ENCODE measurements around the gene GRIA1.

Gene GRIA1

DNA sequence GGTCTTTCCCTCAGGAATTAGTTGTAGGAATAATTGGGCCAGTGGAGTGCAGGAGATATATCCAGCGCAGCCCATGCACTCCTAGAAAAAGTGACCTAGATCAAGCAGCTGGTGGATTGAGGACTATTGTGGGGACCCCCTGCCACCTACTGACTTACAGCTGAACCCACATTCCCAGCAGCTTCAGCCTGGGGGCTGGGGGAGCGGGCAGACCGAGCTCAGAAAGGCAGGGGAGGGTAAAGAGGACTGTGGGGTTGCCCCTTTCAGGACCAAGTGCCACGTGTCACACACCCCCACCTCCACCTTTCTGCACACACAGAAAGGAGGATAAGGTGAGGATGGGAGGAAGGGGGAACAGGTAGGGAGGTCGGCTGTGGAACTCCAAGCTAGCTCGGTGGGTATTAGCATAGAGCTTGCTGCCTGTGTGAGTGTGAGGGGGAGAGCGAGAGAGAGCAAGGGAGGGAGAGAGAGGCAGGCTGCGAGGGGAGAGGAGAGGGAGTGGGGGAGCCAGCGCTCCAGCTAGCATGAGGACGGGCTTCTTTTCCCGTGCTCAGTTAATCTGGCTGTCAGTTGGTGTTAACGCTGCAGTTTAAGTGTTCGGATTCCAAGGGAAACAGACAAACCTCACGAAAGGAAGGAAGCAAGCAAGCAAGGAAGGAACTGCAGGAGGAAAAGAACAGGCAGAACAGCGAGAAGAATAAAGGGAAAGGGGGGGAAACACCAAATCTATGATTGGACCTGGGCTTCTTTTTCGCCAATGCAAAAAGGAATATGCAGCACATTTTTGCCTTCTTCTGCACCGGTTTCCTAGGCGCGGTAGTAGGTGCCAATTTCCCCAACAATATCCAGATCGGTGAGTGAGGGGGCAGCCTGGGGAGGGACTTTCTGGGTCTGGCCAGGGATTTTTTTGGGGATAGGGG is at the start of gene GRIA1:
TSS of gene GRIA1 (plus strand) at position 553 of the 920 bp plus-strand sequence.
- no peak for DNase-seq

DNA sequence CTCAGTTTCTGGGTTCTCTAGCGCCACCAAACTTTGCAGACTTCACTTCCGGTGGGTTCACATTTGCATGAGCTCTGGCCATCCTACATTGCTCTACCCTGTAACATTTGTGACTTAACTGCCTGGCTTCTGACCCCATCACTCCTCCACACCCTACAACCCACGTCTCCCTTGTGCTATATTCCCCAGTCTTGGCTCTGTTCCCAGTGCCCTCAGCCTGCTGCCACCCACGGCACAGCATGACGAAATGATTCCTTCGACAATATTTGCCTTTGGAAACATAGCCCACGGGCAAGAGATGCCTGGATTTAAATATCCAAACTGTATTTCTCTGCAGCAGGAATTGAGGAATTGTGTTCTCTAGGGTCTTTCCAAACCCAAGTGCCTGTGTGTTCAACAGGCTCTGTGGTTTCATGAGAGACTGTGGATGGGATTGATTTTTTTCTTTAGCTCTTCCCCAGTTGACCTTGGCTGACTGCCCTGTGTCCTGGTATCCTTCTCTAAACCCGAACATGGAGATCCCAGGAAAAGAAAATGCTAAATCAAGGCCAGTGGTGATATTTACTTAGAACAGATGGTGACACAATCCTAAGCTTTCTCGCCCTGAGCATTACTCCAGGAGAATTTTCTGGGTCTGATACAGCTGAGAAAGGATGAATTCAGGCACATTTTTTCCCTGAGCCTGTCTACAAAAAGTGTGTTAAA is 44.4 kb upstream of the GRIA1 start:
- no peak for DNase-seq

DNA sequence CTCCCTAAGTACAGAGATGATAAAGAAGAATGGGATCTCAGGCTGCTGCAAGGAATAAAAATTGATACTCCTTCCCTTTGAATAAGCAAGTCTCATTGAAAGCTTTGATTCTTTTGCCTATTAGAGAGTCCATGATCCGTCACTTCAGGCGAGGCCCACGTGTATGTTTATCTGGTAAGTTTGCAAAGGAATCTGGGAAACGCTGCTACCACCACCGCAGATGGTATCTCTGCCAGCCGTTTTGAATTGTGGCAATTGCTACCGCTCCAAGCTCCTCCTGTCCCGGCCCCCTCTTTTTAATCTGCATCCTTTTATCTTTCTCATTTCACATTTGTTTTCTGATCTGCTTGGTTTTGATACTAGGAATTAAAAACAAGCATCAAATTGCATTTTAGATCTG is 42.9 kb upstream of the GRIA1 start:
- no peak for DNase-seq

DNA sequence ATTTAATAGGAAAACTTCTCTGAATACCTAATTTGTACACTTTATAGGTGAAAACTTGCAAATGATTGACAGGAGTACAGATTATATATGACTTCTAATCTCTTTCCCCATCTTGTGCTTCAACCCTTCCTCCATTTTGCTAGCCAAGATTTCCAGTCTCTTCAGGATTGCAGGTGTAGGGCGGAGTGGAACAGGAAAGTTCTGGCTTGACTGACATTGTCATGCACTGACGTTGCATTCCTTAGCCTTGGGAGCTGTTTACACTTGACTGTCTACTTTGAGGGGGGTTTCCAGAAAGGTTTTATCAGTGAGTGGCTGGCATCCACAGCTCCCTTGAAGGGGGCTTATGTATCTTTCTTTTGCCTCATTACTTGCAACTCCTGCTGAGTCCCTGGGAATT is 34.1 kb upstream of the GRIA1 start:
- DNase-seq = no peak

DNA sequence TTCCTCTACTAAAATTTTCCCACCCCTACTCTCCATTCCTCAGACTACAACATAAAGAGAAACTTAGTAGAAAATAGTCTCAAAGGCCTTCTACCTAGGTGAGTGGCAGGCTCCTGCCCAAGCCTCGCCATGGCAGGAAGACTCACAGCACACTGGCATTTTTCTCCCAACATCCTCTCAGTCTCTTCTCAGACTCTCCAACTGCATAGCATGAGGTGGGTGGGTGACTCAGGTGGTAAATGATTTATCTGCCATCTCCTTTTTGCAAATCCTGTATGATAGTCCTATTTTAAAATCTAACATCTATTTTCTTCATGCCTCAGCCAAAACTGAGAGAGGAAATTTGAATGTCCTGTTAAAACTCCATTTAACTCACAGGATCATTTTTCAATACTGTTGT is 33.5 kb upstream of the GRIA1 start:
- DNase-seq = no peak

DNA sequence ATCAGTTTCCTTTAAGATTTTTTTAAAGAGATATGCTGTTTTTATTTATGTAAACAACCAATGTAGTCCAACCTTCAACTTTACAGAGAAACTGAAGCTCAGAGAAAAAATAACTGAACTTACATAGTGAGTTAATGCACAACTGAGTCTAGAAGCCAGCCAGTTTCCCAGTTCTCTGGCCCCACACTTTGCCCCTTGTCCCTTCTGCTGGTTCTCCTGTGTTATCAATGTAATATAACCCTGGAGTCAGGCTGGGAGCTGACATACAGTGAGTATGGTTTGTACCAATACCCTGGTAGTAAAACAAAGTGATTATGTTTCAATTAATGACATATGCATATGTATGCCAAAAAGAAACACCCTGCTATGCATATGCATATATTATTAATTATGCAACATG is 32.2 kb upstream of the GRIA1 start:
- DNase-seq = no peak

DNA sequence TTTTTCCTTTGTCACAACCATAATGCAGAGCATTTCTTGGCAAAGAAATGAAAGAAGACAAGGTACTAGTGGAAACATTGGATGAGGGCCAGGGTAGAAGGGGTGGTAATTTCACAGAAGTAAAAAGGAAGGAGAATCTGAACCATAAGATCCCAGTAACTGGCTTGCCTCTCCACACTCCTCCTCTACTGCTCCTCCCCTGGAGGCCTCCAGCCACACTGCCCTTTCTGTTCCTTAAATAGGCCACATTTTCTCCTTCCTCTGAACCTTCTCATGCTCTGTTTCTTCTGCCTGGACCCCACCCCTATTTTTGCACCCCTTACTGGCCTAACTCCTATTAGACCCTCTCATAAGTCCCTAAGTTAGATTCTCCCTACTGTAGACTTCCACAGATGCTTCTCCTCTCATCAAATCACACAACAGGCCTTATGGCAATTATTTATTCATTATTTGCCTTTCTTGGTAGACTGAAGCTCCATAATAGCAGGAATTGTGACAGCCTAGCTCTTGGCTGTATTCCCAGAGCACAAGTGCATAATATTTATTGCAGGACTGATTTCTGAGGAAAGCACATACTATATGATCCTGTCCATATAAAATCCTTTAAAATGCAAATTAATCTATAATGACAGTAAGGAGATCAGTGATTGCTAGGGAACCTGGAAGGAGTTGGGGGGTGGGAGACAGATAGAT is 31.3 kb upstream of the GRIA1 start:
- DNase-seq = no peak

DNA sequence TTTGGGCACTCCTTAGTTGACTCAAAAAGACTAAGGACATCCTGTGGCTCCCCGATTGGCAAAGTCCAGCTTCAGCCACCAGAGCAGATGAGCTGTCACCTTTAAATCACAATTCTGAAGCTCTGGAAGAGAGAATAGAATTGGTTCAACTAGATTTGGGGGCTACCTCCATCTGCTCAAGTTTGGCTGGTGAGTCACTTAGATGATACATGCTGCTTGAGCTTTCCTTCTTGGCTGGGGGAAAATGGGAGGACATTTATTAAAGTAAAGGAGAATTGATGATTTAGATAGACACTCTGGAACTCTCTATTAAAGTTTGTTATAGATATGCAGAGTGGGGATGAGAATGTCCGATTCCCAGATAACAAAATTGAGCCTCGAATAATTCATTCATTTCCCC is 30.0 kb upstream of the GRIA1 start:
- no peak for DNase-seq

DNA sequence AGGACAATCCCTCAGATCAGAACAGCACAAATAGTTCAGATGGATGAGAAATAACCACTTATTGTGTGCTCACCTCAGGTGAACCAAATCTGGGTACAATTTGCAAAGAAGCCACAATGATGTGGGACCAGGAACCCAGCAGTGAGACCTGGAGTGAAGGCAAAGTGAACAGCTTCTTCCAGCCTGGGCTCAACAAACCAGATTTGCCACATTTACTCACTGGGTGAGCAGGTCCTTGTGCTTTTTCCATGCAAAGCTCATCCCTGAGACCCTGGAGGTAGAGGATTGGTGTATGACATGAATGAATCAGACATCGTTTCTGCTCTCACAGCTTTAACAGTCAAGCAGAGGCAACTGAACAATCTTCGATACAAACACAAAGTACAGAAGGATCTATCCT is 29.1 kb upstream of the GRIA1 start:
- DNase-seq = no peak

DNA sequence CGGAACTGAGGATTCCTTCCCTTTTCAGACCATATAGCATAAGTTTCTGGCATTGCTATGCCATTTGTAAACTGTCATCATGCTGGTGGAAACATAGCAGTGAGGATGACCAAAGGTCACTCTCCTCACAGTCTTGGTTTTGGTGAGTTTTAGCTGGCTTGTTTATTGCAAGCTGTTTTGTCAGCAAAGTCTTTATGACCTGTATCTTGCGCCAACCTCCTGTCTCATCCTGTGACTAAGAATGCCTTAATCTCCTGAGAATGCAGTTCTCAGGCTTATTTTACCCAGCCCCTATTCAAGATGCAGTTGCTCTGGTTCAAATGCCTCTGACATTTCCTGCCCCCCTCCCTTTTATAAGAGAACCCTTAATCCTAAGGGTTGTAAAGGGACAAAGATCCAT is 26.7 kb upstream of the GRIA1 start:
- no peak for DNase-seq

DNA sequence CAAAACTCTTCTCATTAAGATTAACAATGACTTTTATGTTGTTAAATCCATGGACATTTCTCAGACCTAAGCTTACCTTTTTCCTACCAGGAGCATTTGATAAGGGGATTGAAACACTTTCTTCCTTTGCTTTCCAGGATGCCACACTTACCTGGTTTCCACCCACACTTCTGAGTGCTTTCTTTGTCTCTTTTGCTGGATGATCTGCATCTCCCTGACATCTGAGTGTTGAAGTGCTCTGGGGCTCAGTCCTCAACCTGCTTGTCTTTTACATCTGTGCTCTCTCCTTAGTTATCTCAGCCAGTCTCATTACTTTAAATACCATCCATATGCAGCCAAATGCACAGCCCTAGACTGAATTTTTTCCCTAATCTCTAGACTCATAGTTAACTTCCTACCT is 22.9 kb upstream of the GRIA1 start:
- DNase-seq = no peak

DNA sequence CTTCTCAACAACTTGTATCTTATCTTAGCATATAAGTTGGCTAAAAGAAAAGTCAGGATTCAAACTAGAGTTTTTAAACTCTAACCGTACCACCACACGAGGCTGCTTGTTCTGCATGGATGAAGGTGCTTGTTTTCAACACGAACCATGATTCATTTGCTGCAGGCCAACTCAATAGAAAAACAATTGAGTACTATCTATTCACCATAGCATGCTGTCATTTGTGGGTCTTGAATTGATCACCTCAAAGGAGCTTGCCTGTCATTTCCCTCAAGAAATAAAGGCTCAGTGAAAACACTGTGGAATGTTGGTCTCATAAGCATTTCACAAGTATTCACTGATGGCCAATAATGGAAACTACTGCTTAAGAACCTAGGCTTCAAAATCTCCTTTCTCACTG is 21.0 kb upstream of the GRIA1 start:
- no peak for DNase-seq

DNA sequence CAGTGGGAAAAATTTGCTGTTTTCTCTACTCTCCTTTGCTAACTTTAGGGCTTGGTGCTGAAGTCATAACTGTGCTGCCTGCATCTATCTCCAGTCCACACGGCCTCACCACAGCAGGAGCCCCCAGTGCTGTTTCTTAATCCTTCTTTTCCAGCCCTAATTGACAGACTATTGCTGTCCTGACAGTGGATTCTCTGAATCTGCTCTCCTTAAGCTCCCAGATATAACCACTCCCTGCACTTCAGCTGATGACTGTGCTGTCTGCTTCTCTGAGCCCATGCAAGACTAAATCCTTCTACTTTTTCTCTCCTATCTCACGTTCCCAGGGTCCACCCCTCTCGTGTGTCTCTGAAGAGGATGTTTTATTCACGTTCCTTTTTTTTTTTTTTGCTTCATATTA is 19.7 kb upstream of the GRIA1 start:
- no peak for DNase-seq

DNA sequence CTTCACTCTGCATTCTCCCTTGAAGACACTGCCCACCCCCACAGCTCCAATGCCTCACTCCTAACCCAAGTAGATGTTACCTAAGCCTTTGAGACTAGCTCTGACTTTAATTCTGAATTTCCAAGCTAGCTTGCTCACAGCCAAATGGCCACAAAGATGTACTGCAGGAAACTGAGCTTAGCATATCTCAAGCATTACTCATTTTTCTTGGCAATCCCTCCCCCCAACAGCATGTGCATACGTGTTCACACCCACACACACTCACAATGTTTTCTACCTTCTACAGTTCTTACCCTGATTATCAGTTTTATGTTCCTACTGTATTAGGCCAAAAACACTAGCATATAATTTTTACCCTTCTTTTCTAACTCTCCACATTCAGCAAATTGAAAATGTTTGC is 13.7 kb upstream of the GRIA1 start:
- DNase-seq = no peak

DNA sequence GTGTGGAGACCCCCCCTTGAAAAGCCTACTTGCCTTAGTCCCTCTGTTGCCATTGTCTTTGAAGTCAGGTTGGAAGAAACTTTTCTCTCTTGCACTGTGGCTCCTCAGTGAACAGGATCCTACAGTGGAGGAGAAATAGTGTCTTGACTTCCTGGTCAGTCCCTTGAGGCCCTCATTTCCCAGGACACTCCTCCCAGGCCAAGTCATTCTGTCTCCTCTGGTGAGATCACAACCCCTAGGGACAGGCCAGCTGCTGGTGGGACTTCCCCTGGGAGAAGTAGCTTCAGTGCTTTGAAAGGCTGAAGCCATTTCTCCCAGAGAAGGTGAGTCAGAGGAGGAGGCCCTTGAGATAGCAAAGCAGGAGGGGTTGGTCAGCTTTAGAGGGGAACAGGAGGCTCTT is 10.1 kb upstream of the GRIA1 start:
- no peak for DNase-seq

DNA sequence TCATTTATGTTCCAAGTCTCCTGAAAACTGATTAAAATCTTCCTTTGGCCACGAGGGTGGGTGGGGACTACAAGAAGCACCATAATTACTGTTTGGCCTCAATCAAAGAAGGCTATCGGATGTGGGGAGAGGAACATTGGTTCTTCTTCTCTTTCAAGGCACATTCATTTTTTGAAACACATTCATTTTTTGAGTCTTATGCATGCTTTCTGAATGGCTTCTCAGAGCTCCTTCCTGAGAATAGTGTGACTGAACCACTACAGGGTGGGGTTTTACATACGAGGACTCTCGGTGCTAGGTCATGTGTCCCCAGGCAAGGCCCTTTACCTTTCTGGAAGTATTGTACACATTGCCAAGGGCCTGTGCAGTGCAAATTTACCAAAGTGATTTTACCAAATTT is 7.0 kb upstream of the GRIA1 start:
- no peak for DNase-seq

DNA sequence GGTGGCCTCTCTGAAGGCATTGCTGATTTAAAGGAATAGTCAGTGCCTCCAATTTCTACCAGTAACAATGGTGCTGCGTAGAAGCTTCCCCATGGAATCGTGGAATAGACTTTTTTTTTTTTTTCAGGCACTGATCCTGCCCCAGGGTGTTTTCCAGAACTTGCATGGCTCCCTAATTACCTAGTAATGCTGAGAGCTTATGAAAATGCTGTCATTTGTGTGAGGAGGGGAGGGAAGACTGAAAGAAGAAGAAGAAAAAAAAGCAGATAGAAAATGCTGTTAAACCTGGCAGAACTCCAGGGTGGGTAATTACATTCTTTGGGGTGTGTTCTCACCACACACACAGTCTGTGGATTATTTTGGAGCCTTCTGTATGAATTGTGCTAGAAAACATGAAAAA is 4.8 kb upstream of the GRIA1 start:
- no peak for DNase-seq

DNA sequence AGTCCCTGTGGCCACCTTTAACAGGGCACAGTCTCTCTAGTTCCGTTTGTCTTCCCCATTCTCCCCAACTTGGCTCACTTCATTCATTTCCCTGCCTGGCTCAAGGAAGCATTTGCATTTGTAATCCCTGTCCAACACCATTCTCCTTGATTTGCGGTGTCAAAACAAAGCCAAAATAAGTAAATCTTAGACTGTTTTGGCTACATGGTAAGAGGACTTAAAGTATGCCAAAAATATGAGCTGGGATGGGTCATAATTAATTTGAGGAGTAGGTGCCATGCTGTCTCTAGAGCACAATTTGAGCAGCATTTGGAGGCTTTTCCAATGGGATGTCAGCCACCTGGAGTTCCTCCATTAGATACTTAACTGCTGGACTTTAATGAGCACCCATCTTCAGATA is 3.7 kb upstream of the GRIA1 start:
- no peak for DNase-seq

DNA sequence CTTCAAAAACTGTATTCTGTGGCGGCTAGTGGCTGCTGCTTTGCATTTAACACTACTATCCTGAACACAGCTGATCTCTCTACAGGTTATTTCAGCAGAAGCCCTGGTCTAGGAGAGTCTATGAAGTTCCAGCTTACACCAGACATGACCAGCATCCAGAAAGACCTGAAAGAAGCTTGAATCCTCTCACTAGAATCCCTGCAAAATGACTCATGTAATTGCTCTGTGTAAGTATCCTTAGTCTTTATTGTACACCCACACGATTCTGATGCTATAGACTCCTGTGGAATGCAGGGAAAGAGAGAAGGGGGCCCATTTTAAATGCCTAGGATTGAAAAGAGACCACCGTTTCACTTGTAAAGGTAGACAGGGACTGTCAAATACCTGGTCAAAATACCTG is 859 bp upstream of the GRIA1 start:
- DNase-seq = no peak

DNA sequence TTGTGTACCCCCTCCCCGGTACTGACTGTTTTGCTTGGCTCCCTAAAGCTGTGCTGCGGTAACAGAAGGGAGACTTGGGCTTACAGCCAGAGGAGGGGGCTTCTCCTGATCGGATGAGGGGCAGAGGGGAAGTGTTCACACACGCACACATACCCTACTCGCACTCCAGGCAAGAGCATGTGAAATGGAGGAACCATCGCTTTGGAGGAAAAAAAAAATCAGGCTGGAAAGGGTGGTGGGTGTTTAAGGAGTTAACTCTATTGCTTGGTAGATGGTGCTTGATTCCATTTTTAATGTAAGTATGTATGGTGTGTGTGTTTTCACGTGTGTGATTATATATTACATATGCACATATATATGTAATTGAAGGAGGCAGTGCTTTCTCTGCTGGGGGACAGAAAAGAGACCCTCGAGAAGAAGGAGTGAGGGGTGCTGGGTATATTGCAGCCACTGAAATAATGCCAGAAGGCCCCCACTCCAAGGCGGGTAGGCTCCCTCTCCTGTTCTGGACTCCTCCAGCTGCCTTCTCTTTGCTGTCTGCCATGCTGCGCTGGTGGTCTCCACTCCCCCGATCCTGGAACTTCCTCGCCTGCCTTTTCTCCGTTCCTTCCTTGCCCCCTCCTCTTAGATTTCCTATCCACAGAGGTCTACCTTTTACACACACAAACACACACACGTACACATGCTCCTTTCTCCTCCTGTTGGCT is 721 bp downstream of the GRIA1 start:
- no peak for DNase-seq

DNA sequence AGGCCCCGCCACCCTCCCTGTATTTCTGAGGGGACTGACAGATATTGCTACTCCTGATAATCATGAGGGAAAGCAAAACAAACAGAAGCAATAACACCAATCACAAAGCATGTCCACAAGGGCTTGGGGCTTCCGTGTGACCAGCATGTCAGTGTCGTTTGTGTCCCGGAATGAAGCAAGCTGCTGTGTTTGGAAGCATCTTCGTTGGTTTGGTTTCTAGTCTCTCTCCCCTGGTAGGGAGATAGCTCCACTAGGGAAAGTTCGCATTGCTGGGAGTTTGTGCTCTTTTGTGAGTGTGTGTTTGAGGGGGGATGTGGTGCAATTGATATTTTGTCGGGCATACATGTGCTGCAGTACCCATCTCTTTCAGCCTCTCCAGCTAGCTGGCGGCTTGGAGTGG is 1.4 kb downstream of the GRIA1 start:
- no peak for DNase-seq

DNA sequence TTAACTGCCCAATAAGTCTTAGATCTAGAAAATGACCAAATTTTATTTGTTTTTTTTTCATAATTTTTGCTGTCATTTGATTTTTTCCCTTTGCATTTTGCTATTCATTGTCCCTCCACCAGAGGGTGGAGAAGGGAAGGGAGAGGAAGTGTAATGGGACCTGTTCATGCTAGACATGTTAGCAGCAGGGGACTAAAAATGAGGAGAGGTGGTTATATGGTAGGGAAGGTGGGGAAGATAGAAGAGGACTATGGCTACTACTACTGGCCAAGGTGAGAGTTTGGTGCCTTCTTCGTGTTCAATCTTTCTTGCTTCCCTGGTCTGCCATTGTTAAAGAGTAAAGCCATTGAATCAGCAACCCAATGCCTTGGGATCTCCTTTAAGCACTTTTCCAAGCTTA is 6.4 kb downstream of the GRIA1 start:
- no peak for DNase-seq

DNA sequence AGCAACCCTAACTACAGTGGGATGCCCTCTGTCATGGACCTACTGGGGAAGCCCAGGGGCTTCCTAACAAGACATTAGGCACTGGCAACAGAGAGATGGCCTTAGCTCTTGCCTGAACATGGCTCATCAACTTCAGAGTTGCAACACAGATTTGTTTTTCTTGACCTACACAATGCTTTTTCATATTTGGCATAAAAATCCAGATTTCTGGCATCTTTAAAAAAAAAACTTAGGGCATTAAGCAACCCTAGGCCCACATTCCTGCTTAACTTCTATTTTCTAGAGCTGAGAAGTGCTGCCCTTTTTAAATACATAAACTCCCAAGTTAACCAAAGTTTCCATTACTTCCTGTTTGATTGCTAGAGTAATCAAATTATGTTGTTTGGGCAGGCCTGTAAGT is 8.0 kb downstream of the GRIA1 start:
- no peak for DNase-seq
